Fibroblast of skin of left biceps (primary cell): ENCODE measurements around the gene SCYGR8.
"Not testable (repeated sequence)": the region's sequence is repeated elsewhere in the genome, so short reads cannot be mapped to it uniquely, and the experiment has no call there.

Experiments used
- DNase-seq, 2 experiments: peaks; one replicate each; pipeline ENCODE4 v3.0.0-alpha.2; 2013; ENCODE audit warnings: low read depth in 2 of 2

SCYGR8 gene, protein sequence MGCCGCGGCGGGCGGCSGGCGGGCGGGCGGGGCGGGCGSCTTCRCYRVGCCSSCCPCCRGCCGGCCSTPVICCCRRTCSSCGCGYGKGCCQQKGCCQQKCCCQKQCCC

DNA sequence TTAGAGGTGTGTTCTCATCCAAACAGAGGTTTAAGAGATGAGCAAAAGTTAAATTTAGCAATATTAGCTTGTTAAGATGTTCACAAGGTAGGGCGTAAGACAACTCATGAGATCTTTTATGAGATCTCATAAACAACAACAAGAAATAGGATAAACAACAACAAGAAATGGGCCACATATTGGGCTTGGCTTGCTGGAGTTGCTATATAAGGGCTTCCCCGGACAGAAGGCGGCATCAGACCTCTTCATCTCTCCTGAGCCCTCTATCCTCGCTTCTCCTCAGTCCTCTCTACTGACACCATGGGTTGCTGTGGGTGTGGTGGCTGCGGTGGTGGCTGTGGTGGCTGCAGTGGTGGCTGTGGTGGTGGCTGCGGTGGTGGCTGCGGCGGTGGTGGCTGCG lies at the start of gene SCYGR8:
SCYGR8 (plus strand) TSS at position 301 of the 400 bp plus-strand sequence; CDS start at position 301, 0 bp downstream.
- DNase-seq = no peak

DNA sequence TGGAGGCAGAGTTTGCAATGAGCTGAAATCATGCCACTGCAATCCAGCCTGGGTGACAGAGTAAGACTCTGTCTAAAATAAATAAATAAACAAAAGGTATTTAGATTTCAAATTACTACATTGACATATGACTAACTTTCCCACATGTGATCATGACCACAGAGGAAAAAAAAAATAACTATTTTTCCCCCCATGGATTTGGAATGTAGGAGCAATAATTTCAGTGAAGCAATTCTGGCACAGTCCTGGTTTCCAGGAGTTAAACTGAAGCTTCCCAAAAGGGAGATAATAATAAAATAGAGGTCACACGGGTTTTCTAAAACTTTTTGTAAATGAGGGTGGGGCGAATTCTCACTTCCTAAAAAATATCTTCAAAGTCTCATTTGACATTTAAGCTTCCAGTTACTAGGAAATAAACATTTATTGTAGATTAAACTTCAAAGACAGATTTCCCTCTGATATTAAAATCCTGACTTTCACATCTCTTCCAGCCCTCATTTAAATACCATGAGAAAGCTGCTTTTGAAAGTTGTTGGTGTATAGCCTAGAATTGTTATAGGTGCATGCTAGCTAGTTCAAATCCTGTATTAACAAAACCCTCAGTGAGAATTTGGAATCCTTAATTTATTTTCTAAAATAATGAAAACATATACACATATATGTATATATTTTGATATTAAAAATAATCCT lies 48.6 kb upstream of the SCYGR8 start:
- DNase-seq = no peak

DNA sequence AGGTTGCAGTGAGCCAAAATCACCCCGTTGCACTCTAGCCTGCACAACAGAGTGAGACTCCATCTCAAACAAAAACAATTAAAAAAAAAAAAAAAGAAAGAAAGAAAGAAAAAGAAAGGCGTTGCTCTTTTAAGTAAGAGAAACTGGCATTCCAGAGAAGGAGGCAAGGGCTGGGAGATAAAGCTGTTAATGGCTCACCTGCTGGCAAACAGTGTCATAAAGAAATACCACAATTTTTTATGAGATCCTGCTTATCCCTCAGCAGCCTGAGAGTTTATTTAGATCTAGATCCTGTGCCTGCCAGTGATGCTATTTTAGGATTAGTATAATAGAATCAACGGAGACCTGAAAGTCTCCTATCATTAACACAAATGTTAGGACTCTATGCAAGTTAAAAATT lies 44.1 kb upstream of the SCYGR8 start:
- DNase-seq = no peak

DNA sequence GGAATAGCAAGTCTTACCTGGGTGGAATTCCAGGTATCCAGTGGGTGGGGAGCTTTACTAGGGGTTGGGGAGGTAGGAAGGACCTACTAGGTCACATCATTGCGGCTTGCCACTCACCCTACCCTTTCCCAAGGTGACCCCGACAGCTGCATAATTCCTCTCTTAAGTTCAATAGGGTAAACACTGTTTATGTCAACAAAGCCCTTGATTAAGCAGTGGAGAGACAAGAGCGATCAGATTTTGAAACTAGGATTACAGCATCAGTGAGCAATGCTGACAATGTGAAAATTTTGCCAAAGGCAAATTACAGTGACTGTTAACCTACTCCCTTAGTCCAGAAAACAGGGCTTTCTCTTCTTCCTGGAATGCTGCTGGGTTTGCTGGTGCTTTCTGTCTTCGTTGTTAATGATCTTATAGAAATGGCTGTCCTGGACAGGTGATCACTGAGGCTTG lies 42.4 kb upstream of the SCYGR8 start:
- no peak for DNase-seq

DNA sequence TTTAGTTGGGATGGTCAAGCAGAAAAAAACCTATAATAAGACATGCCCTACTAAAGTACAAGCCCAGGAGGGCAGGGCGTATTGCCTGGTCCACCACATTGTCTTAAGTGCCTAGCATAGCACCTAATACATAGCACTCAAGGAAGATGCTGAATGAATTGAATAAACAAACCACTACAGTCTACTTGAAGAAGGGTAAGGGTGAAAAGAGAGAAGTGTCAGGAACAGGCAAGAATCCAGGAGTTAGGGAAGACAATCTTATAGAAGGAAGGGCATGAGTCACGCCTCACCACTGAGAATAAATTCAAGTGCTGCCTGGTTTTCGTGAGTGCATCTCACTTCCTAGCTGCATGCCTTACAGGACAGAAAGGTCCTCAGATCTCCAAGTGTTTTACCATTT lies 41.7 kb upstream of the SCYGR8 start:
- no peak for DNase-seq

DNA sequence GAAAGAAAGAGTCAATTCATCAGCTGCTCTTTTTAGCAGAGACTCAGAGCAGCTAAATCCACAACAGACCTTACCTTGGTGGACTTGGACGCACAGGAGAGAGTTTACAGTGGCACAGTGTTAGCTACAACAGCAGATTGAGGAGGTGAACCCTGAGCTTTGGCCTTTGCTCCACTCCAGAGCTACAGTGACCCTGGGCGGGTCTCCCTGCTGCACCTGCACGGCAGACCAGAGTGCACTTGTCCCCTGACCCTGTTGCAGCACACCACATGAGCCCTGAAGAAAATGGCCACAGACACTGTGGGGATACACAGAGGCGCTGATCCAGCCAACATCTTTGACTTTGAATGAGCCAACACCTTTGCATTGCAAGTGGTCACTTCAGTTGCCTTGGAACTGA lies 38.8 kb upstream of the SCYGR8 start:
- DNase-seq = no peak

DNA sequence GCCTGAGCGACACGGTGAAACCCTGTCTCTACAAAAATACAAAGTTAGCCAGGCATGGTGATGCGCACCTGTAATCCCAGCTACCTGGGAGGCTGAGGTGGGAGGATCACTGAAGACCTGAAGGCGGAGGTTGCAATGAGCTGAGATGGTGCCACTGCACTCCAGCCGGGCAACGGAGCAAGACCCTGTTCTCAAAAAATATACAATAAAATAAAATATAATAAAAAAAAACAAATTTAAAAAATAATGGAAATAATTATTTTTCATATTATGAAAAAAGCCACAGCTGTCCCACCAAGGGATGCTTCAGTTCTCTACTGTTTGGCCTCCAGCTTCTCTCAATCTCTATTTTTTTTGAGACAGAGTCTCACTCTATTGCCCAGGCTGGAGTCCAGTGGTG lies 38.3 kb upstream of the SCYGR8 start:
- DNase-seq = no peak

DNA sequence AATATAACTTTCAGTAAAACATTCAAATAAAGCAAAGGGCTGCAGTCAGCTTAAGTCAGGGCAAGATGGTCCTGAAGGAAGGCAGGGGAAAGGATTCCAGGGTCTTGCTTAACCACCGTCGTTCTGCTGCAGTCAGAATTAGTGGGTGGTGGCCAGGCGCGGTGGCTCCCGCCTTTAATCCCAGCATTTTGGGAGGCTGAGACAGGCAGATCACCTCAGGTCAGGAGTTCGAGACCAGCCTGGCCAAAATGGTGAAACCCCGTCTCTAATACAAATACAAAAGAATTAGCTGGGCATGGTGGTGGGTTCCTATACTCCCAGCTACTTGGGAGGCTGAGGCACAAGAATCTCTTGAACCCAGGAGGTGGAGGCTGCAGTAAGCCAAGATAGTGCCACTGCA lies 34.7 kb upstream of the SCYGR8 start:
- no peak for DNase-seq

DNA sequence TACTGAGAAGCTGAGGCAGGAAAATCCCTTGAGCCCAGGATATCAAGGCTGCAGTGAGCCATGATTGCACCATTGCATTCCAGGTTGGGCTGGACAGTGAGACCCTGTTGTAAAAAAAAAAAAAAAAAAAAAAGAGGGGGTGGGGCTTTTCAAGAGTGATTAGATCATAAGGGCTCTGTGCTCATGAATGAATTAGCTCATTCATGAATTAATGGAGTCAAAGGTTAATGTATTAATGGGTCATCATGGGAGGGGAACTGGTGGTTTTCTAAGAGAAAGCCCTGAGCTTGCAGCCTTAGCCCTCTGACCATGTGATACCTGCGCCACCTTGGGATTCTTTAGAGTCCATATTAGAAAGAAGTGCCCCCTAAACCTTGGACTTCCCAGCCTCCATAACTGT lies 32.4 kb upstream of the SCYGR8 start:
- no peak for DNase-seq

DNA sequence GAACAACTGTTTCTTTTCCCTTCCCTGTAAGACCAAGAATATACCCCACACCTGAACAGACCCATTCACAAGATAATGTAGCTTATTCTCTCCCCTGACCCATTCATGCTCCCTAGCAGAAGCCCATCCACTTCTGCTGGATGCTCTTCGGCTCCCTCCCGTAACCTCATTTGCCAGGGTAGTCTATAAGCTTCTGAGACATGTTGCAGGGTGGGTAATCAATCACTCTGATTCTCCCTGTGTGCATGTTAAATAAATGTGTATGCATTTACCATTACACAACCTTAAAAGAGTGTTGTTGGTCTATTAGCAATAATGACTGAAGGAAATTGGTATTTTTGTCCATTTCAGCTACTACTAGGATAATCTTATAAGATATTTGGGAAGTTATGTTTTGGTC lies 29.2 kb upstream of the SCYGR8 start:
- DNase-seq = no peak

DNA sequence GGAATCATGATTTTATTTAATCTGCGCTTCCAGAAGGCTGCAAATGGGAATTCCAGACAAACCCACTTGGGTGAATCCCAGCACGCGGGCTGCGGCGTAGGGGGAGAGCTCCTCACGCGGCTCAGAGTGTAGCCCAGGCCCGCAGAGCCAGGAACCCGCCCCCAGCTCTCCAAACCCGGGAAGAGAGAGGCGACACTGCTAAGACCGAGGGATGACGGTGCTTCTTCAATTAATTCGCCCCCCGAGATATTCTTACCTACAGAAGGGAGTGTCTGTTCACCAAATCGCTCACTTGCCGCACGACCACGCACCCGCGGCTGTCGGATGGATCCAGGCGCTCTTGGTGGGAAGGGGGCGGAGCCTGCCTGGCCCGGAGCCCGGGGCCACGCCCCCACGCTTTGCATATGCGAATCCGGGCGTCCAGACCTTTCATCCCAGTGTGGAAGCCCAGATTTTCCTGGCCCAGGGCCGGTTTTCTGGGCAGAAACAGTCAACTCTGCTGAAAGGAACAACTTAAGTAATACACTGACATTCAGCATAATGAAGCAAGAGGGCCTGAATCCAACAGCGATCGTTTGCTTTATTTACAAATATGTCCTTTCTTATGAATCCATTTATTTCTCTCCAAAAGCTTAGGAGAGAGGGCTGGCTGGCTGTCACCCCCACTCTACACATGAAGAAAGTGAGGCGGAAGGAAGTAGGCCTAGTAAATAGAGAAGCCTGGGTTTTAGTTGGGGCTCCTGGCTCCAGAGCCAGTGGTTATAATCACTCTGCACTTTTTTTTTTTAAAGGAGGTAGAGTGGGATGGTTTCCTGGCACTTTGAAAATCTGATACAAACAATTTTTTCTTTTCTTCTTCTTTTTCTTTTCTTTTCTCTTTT lies 27.8 kb upstream of the SCYGR8 start, which contains the start of gene SLC19A3:
SLC19A3 (minus strand) TSS at position 342 of the 881 bp plus-strand sequence. CDS start 15,710 bp downstream, outside the sequence.
- DNase-seq = peak; percentile 42 to 45

DNA sequence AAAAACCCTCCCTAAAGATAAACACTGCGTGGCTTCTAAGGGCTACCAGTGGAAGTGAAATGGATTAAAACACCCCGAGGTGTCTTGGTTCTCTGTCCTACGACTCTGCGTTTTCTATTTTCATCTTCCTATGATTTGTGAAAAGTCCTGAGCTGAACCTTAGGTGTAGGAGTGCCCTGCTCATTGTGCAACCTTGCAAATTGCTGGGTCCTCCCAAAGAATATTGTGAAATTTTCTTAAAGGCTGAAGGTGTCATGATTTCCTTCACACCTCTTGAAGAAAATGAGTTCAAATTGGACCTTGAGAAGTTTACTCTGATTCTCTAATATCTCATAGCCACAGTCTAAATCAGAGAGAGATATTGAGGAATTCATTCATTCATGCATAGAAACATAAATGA lies 26.1 kb upstream of the SCYGR8 start:
- no peak for DNase-seq

DNA sequence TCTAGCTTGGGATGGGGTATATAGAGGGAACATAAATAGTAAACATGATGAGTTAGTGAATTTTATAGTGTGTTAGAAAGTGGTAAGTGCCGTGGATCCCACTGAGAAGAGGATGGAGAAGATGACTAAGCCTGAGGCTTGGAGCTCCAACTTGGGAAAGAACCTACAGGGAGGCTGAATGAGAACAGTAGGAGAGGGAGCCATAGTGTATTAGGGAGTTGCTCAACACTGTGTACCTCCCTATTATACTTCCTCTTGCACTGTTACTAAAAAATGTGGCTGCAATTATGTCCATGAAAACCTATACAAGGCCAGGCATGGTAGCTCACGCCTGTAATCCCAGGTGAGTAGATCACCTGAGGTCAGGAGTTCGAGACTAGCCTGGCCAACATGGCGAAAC lies 25.0 kb upstream of the SCYGR8 start:
- no peak for DNase-seq

DNA sequence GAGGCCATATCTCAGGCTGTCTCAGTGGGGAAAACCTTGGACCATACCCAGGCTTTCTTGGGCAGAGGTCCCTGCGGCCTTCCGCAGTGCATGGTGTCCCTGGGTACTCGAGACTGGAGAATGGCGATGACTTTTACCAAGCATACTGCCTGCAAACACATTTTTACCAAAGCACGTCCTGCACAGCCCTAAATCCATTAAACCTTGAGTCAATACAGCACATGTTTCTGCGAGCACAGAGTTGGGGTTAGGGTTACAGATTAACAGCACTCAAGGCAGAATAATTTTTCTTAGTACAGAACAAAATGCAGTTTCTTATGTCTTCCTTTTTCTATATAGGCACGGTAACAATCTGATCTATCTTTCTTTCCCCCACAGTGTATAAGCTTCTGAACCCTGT lies 22.9 kb upstream of the SCYGR8 start:
- DNase-seq = not testable (repeated sequence)

DNA sequence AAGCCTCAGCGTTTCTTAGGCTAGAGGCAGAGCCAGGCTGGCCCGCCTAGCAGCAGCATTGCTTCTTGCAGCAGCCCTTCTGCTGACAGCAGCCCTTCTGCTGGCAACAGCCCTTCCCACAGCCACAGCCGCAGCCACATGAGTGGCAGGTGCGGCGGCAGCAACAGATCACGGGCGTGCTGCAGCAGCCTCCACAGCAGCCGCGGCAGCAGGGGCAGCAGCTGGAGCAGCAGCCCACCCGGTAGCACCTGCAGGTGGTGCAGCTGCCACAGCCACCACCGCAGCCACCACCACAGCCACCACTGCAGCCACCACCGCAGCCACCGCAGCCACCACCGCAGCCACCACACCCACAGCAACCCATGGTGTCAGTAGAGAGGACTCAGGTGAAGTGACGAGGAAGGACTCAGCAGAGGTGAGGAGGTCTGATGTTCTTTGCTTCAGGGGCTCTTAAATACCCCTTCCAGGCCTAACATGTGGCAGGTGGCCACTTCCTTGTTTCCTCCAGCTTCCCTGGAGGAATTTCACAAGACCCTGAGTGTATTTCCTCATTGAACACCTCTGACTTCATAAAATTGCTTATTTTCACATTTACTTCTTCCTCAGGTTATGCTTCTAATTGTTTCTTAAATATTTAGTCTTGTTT lies 21.2 kb upstream of the SCYGR8 start, which contains the start of gene SCYGR6:
SCYGR6 (minus strand) TSS at position 364 of the 646 bp plus-strand sequence; CDS start at position 364, 0 bp downstream.
- DNase-seq = no peak

DNA sequence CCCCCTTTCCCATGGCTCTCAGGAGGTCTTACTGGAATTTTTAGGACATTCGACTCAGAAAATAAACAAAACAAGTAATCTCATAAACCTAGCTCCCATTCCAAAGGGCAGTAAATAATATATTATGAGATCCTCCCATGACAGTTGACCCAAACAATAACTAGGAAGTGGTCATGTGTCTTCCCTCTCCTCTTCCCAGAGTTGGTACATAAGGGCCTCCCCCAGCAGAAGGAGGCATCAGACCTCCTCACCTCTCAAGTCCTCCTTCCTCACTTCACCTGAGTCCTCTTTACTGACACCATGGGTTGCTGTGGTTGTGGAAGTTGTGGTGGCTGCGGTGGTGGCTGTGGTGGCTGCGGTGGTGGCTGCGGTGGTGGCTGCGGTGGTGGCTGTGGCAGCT lies 17.7 kb upstream of the SCYGR8 start, which contains the start of gene SCYGR7:
SCYGR7 (plus strand) TSS at position 301 of the 400 bp plus-strand sequence; CDS start at position 301, 0 bp downstream.
- DNase-seq = no peak

DNA sequence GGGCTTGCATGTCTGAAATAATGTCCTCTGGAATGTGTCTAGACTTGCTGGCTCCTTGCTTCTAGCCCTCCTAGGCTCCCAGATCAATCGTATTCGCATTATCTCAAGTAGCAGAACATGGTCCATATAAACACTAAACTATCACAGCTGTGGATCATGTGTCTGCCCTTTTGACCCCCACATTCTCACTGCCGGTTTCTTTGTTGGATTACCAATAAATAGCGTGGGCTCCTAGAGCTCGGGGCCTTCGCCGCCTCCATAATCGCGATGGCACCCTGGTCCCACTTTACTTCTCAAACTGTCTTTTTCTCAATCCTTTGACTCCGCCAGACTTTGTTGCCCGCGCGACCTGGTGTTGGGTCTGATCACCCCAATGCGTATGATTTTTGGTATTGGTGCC lies 6.3 kb upstream of the SCYGR8 start:
- DNase-seq = no peak

DNA sequence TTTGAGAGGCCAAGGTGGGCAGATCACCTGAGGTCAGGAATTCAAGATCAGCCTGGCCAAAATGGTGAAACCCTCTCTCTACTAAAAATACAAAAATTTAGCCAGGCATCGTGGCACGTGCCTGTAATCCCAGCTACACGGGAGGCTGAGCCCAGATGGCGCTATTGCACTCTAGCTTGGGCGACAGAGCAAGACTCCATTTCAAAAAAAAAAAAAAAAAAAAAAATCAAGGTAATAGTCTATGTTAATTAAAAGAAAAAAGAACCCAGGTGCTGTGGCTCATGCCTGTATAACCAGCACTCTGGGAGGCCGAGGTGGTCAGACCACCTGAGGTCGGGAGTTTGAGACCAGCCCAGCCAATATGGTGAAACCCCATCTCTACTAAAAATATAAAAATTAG lies 5.0 kb upstream of the SCYGR8 start:
- DNase-seq = not testable (repeated sequence)

DNA sequence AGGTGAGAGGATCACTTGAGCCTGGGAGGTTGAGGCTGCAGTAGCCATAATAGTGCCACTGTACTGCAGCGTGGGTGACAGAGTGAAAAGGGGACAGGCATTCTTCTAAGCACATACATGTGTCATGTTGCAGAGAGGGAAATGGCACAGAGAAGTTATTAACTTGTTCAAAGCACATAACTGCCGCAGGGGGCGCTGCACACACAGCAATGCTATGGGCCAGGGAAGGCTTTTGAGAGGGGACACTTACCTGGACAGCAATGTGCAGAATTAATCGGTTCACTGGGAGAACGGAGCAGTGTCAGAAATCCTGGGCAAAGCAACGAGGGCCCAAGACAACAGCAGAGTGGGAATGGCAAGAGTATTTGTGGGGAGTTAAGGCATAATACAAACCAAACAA lies 2.4 kb downstream of the SCYGR8 start:
- DNase-seq = no peak

DNA sequence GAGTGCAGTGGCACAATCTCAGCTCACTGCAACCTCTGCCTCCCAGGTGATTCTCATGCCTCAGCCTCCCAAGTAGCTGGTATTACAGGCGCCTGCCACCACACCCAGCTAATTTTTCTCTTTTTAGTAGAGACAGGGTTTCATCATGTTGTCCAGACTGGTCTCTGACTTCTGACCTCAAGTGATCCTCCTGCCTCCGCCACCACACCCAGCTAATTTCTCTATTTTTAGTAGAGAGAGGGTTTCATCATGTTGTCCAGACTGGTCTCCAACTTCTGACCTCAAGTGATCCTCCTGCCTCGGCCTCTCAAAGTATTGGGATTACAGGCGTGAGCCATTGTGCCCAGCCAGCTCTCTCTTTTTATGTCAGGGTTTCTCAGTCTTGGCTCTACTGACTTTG lies 10.6 kb downstream of the SCYGR8 start:
- not testable (repeated sequence) for DNase-seq

DNA sequence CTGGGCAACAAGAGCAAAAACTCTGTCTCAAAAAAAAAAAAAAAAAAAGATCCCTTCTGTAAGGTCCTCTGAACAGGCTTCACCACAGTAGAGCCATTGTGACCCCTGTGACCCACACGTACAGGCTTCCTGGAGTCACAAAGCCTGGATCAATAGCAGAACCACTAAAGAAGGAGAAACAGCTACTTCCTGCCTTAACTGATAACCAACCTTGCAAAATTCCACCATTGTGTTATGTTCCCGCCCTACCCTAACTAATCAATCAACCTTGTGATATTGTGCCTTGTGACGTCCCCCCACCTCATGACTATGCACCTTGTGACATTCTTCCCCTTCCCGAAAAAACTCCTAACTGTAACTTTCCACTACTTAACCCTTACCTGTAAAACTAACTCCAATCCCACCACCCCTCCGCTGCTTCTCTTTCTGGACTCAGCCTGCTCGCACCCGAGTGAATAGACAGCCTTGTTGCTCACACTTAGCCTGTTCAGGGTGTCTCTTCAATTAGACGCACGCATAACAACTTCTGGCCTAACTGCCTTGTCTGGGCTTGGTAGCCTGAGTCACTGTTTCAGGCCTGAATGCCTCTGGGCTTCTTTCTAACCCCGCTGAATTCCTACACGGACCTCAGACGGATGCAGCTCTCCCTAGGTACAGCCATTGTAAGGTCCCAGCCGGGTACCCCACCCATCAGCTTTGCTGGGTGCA lies 13.9 kb downstream of the SCYGR8 start:
- no peak for DNase-seq
